IPS DF 19.7 (cell line): ENCODE measurements around the gene FYB2.

Experiments used
- DNase-seq: peaks from one replicate; pipeline ENCODE4 v3.0.0-alpha.2; 2013; ENCODE audit warnings: low read depth, low spot score

The FYB2 gene, protein sequence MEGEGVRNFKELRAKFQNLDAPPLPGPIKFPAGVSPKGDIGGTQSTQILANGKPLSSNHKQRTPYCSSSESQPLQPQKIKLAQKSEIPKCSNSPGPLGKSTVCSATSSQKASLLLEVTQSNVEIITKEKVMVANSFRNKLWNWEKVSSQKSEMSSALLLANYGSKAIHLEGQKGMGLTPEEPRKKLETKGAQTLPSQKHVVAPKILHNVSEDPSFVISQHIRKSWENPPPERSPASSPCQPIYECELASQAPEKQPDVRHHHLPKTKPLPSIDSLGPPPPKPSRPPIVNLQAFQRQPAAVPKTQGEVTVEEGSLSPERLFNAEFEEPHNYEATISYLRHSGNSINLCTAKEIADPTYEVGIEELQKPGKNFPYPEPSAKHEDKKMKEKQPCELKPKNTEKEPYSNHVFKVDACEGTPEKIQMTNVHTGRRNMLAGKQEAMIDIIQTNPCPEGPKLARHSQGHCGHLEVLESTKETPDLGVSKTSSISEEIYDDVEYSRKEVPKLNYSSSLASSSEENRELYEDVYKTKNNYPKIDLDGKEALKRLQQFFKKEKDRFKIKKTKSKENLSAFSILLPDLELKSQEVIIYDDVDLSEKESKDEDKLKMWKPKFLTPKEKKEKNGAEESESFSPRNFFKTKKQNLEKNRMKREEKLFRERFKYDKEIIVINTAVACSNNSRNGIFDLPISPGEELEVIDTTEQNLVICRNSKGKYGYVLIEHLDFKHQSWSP

DNA sequence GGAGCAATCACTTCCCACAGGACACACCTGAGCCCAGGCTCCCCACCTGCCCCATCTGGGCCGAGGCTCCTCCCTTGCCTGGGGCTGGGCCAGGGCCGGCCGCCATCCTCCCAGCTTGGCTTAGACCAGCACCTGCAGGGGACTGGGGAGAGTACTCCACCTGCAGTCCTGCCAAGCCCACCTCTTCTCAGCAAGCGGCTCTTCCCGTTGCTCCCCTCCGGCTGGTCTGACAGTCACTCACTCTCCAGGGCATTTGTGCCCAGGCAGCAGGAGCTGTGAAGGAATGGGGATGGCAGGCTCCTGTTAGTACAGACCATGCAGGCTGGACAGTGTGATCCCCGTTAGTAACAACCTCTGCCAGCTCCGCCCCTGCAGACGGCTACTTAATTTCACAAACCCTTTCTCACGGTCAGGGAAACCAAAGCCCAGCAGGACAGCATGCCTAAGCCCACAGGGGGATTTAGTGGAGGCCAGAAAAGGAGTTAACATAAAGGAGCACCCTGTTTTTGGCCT is at the start of gene FYB2:
Gene FYB2, minus strand, starts transcription at position 18 of the 513 bp plus-strand sequence. CDS start 114 bp downstream, outside the sequence.
- peak; percentile 33 for DNase-seq

DNA sequence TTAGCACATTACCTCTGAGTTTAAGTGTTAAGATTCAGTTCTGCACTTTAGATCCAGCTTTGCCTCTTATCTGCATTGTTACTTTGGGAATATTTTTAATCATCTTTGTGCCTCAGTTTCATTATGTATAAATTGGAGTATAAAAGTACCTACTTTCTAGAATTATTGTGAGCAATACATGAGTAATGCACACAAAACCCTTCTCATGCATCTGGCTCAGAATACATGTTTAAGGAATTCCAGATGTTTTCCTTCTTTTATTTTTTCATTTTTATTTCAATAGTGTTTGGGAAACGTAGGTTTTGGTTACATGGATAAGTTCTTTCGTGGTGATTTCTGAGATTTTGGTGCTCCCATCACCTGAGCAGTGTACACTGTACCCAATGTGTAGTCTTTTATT is 49.6 kb upstream of the FYB2 start:
- no peak for DNase-seq

DNA sequence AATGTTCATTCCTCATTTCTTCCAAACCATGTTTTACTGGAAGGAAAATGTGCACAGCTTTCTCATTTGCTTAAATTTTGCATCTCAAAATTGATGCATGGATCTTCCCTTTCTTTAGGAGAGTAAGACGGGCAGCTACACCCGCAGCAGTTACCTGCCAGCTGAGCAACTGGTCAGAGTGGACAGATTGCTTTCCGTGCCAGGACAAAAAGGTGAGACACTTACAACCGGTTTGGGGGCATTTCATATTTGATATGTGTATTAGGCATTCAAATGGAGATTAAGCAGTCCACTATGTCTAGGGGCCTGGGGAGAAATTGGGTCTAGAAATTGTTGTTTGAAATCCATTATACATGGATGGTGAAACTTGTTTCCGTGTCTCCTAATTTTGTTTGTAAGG is 48.3 kb upstream of the FYB2 start:
- no peak for DNase-seq

DNA sequence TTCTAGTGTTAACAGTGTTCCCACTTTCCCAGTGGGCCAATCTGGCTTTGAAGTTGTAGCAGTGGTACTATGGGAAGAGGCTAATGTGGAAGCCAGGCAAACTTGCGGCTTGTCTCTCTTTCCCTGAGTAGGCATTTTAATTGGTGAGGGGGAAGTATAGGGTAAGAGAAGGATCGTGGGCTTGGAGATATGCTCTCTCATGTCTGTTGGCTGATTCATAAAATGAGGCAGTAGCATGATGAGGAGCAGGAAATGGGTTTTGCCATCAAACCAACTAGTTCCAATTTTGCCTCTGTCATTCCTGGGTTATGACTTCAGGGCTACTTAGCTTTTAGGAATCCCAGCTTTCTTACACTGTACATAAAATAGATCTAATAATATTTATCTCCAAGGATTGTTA is 47.5 kb upstream of the FYB2 start:
- DNase-seq = no peak

DNA sequence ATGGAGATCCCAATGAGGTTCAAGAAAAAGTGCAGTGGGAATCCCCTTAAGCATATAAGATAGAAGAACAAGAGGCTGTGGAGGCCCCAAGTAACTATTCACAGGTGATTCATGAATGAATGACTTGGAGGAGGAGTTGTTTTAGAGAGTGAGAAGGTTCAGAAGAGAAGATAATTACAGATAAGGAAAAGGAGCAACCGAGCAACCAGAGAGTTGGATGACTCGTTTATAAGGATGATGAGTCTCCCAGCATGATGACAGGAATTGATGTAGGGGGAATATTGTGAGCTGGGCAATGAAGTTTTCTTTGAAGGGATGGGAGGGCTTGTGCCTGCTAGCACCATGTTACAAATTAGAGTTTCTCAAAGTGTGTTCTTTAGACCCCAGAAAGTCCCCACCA is 45.2 kb upstream of the FYB2 start:
- no peak for DNase-seq

DNA sequence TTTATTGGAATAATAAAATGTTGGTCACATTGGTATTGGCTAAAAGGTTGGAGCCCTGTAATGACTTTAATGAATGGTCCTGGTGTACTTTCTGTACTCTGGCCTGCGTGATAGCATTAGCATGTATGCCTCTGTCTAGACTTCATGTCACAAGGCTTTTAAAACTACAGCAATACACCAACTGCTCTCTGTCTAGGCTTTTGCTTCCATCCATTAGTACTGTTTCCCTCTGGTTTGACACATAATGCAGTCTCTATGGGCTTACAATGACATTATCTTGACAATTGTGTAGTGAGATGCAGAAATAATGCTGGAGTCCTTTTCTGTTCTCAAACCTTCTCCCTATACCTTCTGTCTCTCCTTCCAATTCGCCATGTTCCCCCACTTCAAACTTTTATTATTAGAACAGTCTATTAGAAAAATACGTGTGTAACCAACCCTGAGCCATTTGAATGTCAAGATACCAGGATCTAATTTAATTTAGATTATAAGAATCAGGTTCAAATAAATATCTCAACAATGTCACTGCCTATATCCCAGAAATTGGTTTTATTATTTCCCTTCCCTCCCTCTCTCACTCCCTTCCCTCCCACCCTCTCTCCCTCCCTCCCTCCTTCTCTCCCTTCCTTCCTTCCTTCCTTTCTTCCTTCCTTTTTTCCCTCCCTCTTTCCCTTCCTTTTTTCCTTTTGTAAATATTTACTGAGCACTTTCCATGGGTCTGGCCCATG is 44.2 kb upstream of the FYB2 start:
- no peak for DNase-seq

DNA sequence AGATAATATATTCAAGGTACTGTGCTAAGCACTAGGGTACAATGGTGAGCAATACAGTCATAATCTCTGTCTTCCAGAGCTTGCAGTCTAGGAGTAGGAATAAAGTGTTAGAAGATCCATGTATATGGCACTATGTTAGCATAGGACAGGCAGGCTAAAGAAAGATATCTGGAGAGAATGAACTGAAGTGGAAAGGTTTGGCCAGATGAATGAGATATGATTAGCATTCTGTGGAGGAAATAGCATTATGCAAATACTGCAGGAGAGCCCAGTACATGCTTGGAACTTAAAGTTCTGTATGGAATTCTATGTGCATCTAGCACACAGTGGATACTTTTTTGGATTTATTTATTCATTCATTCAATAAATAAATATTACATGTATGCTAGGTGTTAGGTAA is 40.1 kb upstream of the FYB2 start:
- no peak for DNase-seq

DNA sequence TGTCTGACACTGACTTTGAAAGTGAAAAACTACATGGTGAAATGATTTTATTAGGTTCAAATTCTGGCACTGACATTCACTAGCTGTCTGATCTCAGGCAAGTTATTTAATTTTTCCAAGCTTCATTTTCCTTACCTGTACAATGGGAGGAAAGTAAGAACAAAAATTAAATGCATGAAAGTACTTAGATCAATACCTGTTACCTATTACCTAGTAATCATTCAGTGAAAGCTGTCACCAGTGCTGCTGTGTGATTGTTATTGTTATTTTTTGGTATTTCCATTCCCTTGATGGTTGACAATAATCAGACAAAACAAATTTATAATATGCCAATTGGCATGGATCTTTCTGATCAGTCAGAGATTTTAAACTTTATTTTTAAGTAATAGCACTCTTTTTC is 37.0 kb upstream of the FYB2 start:
- DNase-seq = no peak

DNA sequence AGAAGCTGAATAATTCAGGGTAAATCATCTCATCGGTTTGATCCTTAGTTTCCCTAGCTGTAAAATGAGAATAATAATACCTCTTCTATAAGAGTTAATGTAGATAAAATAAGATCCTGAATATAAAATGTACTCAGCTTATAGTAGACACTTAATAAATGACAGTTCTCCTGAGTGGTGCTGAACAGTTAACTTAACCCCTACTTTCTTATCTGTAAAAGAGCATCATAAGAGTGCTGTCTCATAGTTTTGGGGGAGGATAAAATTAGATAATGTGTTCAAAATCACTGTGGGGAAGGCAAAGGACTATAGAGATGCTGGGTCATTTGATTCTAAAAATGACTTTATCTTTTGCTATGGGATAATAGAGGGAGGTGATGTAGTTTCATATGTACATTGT is 36.0 kb upstream of the FYB2 start:
- DNase-seq = no peak

DNA sequence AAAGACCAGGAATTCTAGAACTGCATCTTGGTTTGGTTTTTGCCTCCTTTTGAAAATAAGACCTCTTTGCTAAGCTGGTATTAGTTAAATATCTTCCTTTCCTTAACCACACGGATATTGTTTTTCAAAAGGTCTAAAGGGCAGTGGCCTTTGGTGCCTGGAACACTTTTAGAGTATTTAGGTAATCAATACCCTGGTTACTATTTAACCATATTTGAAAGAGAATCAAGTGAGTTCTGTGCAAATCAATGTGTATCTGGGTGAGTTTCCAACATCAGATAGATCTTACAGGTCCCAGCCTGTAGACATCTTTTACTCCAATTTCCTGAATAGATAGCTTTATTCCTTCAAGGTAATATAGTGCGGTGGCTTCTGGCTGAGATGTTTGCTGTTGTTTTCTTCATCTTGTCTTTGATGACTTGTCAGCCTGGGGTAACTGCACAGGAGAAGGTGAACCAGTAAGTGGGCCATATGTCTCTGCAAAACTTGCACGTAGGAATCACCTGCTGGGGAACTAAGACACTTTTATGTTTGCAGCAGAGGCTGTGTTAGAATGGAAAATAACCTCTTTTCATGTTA is 35.4 kb upstream of the FYB2 start, which contains the start of gene C8A:
Gene C8A, plus strand, starts transcription at position 277 of the 579 bp plus-strand sequence. Its CDS starts 105 bp downstream, at position 382.
- DNase-seq = no peak

DNA sequence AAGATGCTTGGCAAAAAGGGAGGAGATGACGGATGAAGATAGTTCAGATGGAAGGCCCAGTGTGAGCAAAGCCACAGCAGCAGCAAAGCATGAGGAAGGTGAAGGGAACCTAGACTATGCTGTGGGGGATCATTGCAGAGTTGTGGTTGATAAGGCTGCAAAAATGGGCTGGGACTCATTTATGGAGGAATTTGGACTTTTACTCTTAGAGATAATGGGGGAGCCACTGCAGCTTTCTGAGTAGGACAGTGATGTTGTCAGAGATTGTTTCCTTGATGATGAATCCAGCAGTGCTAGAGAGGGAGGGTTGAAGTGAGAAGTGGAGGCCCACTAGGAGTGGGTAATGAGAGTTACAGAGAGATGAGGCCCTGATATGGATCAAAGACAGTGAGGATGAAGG is 33.3 kb upstream of the FYB2 start:
- DNase-seq = no peak

DNA sequence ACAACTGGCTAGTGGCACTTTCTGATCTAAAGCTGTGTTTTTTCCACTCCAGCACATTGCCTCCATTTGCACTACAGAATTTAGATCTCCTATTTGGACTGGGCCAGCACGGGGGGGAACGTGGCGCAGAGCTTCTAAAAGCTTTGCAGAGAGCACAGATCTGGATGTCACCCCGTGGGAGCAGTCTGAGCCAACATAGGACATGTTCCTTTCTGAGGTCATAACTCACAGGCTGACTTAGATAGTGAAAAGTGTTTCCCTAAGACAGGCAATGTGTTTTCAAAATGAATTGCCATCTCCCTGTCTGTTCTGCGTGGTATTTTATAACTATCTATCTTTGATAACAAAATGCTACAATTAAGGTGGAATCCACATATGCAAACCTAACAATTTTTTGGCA is 31.7 kb upstream of the FYB2 start:
- no peak for DNase-seq

DNA sequence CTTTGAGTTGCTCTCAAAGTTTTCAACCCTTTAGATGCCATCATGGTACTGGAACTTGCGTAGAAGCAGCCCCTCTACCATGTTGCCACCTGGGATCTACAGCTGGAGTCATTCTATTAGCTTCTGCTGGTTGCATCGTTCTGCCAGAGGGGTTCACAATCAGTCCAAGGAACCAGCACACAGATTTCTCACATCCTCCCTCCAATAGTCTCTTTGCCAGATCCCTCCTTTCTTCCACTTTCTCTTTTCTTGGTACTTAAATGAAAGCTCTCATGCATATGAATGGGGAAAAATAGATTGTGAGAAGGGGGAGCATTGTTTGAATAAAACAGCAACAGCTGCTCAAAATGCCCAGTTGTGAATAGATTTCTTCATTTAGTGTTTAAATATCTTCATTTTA is 31.2 kb upstream of the FYB2 start:
- no peak for DNase-seq

DNA sequence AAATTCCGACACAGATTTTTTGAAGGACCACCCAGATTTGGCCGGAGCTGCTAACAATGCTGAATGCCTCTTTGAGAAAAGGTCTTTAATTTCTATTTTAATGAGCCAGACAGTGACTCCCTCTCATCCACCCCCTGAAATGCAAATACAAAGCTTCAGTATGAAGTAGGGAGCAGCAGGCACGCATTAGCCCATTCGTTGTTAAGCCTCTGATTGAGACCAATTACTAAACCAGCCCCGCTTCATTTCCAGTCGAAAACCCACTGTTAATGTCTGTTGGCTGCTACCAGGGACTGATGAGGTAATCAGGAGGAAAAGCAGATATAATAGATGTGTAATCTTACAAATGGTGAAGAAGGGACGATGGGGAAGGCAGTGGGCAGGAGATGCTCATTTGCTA is 30.5 kb upstream of the FYB2 start:
- no peak for DNase-seq

DNA sequence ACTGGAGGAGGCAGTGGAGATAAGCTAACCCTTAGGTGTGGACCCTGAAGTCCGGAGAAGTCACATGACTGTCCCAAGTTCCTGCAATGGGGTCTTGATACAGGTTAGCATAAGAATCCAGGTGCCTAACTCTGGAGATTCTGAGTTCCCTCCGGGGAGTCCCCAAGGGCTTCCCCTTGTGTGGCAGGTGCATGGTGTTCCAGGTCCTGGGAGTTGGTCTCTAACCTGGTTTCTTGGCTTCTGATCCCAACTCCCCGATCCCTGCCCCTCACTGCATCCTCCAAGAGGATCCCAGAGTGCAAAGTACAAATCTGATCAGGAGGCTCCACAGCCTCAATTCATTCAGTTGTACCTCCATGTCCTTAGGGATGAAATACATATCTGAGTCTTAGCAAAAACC is 26.1 kb upstream of the FYB2 start:
- DNase-seq = no peak

DNA sequence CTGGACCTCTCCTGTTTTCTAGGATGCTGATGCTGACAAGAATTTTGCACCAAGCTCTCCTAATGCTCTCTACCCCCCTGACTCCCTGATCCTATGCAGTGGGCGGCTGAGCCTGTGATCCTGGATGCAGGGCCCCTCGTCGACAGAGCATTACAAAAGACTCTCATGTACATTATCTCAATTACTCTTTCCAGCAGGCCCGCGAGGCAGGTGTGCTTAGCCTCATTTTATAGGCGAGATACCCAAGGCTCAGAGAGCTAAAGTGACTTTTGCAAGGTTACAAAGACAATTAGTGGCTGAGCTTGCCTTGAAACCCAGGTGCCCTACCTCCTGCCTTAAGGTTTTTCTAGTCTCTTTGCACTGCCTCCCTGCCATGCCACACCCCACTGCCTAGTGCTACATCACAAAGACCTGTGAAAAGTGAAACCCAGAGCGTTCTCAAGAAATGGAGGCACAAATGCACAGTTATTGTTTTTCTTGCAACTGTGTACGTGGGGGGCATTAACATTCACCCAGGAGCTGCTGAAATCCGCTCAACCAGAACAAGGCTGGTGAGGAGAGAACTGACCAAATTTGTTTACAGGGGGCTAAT is 25.4 kb upstream of the FYB2 start:
- no peak for DNase-seq

DNA sequence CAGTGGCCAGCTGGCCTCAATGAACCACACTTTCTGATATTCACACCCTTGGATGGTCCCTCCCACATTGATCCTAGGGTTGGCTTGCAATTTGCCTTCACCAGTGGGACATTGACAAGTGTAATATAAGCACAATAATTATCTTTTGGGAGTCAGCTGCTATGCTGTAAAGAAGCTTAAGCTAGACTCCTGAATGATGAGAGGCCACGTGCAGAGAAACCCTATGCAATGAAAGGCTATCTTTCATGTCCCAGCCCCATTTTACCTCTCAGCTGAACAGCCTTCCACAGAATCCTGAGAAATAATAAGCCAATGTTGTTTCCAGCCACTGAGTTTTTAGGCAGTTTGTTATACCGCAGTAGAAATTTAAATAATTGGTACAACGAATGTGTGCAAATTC is 24.3 kb upstream of the FYB2 start:
- DNase-seq = no peak

DNA sequence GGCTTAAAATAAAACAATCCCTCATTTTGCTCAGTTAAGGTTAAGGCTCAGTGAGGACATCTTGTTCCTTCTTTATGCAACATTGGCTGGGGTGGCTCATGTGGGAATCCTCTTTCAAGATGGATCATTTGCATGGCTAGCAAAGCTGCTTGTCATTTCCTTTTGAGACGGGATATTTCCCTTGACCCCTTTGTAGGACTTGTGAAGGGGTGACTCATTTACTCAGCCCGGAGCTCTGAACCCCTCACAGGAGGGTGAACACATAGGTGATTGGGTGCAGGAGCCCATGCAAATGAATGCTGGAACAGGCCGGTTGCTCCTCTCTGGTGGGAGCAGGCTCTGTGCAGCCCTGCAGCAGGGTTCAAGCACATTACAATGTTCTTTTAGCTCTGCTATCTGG is 19.6 kb upstream of the FYB2 start:
- DNase-seq = no peak

DNA sequence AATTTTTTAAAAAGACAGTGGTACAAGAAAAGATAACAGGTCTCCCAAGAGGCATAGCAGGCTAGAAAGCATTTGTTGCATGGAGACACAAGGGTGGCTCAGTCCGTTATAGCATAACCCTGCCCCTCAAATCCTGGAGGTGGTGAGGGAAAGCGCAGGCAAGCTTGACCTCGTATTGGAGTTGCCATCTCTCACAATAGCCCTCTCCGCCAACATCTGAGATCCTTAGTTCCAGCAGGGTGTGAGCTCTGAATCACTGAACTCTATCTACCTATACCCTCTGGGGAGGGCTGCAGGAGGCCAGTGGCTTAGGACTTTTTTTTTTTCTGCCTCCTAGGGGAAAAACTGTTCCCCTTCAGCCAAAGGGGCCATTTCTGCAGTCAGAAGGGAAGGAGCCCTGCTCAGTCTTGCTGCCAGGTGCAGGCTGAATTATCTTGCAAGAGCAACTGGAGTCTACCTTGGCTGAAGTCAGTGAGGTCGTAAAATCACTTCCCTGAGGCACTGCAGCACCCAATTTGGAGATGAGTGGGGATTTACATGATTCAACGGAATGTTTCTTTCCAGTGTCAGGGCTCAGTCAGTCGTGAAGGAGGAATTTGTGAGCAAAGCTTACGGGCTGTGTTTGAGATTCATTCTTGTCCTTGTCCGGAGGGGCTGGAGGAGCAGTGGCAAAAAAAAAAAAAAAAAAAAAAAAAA is 18.2 kb upstream of the FYB2 start:
- no peak for DNase-seq

DNA sequence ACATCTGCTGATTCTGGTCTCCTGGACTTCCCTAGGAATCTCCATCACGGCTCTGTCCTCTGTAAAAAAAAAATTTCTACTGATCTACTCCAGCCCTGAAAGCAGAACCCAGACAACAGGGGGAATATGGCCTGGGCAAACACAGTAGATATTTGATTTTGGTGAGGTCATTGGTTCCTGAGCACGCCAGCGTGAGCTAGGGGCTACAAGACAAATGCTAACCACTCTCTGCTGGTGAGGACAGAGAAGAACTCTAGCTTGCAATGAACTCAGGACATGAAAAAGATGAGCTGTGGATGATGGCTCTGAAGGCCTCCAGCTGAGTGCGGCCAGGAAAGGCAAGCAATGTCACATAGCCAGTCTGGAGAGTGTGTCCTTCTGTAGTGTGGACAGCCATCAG is 17.2 kb upstream of the FYB2 start:
- no peak for DNase-seq

DNA sequence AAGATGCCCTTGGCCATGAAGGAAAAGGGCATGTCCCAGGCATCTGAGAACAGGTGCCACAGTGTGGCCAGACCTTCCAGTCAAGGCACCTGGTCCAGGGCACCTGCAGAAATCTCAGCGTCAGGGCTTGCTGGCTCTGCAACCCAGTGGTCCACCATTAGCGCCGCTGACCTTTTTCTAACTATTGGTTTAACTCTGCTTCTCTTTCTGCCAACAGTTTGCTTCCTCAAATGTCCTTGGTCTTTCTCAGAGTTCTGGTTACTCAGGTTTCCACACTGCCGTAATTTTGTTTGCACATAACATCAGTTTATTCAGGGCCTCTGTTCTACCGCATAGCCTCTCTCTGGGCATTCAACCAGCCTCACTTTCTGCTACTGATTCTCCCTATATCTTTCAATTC is 16.5 kb upstream of the FYB2 start:
- DNase-seq = no peak
